OCI-M2 (cell line): ENCODE results near the gene GPR139.

Experiments
- DNase-seq: peaks from one replicate; lab custom pipeline; 2025; ENCODE audit not compliant: unreplicated experiment; lab: John Stamatoyannopoulos, UW

The GPR139 gene

GRCh38 chr16:20073203-20074098, at the start of gene GPR139:
Gene GPR139, minus strand, starts transcription at chr16:20073890. Its CDS starts 274 bp downstream, at chr16:20073616.
- no peak for DNase-seq

GRCh38 chr16:20122011-20122410, 48.3 kb upstream of the GPR139 start:
- DNase-seq, result no peak

GRCh38 chr16:20114356-20114755, 40.7 kb upstream of the GPR139 start:
- no peak for DNase-seq

GRCh38 chr16:20111143-20111542, 37.5 kb upstream of the GPR139 start:
- DNase-seq, result no peak

- no peak for DNase-seq
These were observed 33.4 kb upstream of the GPR139 start for GRCh38 chr16:20107083-20107482.

GRCh38 chr16:20104563-20105183, 31.0 kb upstream of the GPR139 start:
- DNase-seq, result no peak

GRCh38 chr16:20102521-20102920, 28.8 kb upstream of the GPR139 start:
- DNase-seq, result no peak

GRCh38 chr16:20102021-20102420, 28.3 kb upstream of the GPR139 start:
- no peak for DNase-seq

- no peak for DNase-seq
These were observed 25.7 kb upstream of the GPR139 start for GRCh38 chr16:20099375-20099774.

- no peak for DNase-seq
These were observed 20.5 kb upstream of the GPR139 start for GRCh38 chr16:20094157-20094556.

- DNase-seq, result no peak
These were observed 15.7 kb upstream of the GPR139 start for GRCh38 chr16:20089246-20089965.

- DNase-seq, result no peak
These were observed 11.0 kb upstream of the GPR139 start for GRCh38 chr16:20084624-20085226.

GRCh38 chr16:20079106-20079505, 5.4 kb upstream of the GPR139 start:
- no peak for DNase-seq

GRCh38 chr16:20075243-20075642, 1.6 kb upstream of the GPR139 start:
- DNase-seq, result no peak

- DNase-seq, result no peak
These were observed 655 bp upstream of the GPR139 start for GRCh38 chr16:20074099-20074991.

- no peak for DNase-seq
These were observed 852 bp downstream of the GPR139 start for GRCh38 chr16:20072874-20073202.

GRCh38 chr16:20072146-20072873, 1.4 kb downstream of the GPR139 start:
- no peak for DNase-seq

GRCh38 chr16:20064931-20065330, 8.8 kb downstream of the GPR139 start:
- DNase-seq, result no peak

GRCh38 chr16:20064520-20064919, 9.2 kb downstream of the GPR139 start:
- DNase-seq, result no peak

GRCh38 chr16:20061132-20061531, 12.6 kb downstream of the GPR139 start:
- DNase-seq, result no peak
